Measurements from ENCODE around the gene CLBA1. TPM values are rescaled to one million over a fixed set of nuclear protein-coding genes. Genes with fewer than 3 reads are reported as not detected.
"Not testable (repeated sequence)": the region's sequence is repeated elsewhere in the genome, so short reads cannot be mapped to it uniquely, and the experiment has no call there.

CLBA1 gene
- total RNA-seq, 2 experiments from 2014 or later, result 0.47 to 0.67 TPM

DNA sequence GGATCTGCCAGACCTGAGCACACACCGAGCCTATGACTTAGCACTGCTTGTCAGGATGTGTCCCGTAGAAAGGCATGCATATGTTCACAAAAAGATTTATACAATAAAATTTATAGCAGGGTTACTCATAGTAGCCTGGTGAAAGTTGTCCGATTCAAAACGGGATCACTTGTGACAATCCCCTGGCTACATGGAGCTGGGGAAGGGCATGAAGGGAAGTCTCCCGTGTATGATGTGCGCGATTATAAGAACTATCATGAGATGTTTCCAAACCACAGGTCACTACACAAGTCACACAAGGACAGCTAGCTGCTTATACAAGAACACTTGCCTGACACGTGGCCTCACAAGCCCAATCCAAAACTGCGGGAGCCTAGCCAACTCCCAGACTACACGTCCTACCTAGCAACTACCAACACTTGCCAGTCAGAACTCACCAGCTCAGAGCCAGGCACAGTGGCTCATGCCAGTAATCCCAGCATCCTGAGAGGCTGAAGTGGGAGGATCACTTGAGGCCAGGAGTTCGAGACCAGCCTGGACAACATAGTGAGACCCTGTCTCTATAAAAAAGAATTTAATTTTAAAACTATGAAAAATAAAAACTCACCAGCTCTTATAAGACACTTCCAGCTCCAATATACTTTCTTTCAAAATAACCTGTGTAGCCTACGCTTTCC, 42.8 kb downstream of the CLBA1 start:
- ATAC-seq (no peak), DNase-seq (no peak)
- TF ChIP-seq, protein P1, sequence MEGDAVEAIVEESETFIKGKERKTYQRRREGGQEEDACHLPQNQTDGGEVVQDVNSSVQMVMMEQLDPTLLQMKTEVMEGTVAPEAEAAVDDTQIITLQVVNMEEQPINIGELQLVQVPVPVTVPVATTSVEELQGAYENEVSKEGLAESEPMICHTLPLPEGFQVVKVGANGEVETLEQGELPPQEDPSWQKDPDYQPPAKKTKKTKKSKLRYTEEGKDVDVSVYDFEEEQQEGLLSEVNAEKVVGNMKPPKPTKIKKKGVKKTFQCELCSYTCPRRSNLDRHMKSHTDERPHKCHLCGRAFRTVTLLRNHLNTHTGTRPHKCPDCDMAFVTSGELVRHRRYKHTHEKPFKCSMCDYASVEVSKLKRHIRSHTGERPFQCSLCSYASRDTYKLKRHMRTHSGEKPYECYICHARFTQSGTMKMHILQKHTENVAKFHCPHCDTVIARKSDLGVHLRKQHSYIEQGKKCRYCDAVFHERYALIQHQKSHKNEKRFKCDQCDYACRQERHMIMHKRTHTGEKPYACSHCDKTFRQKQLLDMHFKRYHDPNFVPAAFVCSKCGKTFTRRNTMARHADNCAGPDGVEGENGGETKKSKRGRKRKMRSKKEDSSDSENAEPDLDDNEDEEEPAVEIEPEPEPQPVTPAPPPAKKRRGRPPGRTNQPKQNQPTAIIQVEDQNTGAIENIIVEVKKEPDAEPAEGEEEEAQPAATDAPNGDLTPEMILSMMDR (IDR thresholded peaks at IDR 0.05), result no peak
- Mint-ChIP-seq H3K27ac (no peak overlapping the region), H3K27me3 (no peaks in the 10 kb centered on the region), H3K4me1 (ENCODE audit: low read depth) (peaks cover 37% of the 10 kb centered on the region), H3K36me3 (ENCODE audit: low read depth) (no peaks in the 10 kb centered on the region), H3K9me3 (no peaks in the 10 kb centered on the region), H3K4me3 (no peak overlapping the region)
- POLR2A ChIA-PET, result interaction anchor here (0.8 to 1.6 kb wide), 2 partner anchors 9 kb away, joined by 3 to 4 read pairs; no protein-coding TSS in a partner anchor
- intact Hi-C loops (cut with micrococcal nuclease), result no loop called here
- CTCF ChIA-PET, result interaction anchor here (1.2 to 6.0 kb wide), 5 partner anchors 10 to 58 kb away, joined by 3 to 51 read pairs (median 4); no protein-coding TSS in a partner anchor

DNA sequence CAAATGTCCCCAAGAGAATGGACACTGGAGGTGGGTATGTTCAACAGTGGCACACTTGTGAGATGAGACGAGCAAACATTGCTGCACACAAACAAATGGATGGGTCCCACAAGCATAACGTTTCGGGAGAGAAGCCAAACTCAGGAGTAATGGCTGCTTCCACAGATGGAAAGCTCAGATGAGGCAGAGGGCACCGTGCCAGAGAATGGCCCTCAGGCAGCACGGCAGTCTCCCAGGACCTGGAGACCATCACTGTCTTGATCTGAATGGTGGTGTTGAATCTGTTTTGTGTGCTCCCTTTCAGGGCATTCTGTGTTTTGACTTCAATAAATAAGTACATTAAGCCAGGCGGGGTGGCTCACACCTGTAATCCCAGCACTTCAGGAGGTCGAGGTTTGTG, 43.8 kb downstream of the CLBA1 start:
- intact Hi-C loops (cut with micrococcal nuclease), result no loop called here
- ATAC-seq, result no peak
- Mint-ChIP-seq H3K27ac (no peak overlapping the region), H3K4me1 (ENCODE audit: low read depth) (peaks cover 34% of the 10 kb centered on the region), H3K4me3 (no peak overlapping the region), H3K36me3 (ENCODE audit: low read depth) (no peaks in the 10 kb centered on the region), H3K9me3 (peaks cover 2% of the 10 kb centered on the region), H3K27me3 (peaks cover 3% of the 10 kb centered on the region)
- no peak for DNase-seq
- TF ChIP-seq, protein P1 (IDR thresholded peaks at IDR 0.05), result no peak
- CTCF ChIA-PET, result interaction anchor here (1.5 to 6.0 kb wide), 3 partner anchors 13 to 57 kb away, joined by 4 to 51 read pairs (median 4); no protein-coding TSS in a partner anchor
- POLR2A ChIA-PET, result interaction anchor here (0.7 to 1.6 kb wide), 3 partner anchors 10 to 1135 kb away, joined by 3 to 4 read pairs (median 3); no protein-coding TSS in a partner anchor

DNA sequence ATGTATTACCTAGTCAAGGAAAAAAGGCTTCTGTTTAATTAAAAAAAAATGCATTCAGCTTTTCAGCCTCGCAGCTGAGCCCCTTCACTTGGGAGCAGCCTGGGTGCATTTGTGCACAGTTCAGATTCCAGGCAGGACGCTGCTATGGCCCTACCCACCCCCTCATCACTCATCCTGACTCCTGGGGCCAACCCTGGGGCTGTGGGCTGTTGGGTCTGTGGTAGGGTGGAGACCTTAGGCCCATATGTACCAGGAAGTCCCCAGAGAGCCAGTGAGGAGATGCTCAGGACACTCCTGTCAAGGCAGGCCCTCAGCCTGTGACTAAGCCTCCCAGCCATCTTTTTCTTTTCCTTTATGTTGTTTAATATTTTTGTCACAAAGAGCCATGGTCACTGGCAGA, 44.6 kb downstream of the CLBA1 start:
- ATAC-seq, result no peak
- CTCF ChIA-PET, result interaction anchor here (8.0 kb wide), 1 partner anchor 15 kb away, joined by 58 read pairs; no protein-coding TSS in a partner anchor
- H3K27me3 Mint-ChIP-seq, result peaks cover 3% of the 10 kb centered on the region
- DNase-seq, result no peak
- H3K27ac Mint-ChIP-seq, result no peak overlapping the region
- TF ChIP-seq, protein P1 (IDR thresholded peaks at IDR 0.05), result no peak
- no peaks in the 10 kb centered on the region for H3K36me3 Mint-ChIP-seq (ENCODE audit: low read depth)
- POLR2A ChIA-PET, result interaction anchor here (0.6 to 1.6 kb wide), 3 partner anchors 12 to 147 kb away, joined by 3 to 4 read pairs (median 3); no protein-coding TSS in a partner anchor
- peaks cover 29% of the 10 kb centered on the region for H3K4me1 Mint-ChIP-seq (ENCODE audit: low read depth)
- intact Hi-C loops (cut with micrococcal nuclease), result no loop called here
- peaks cover 2% of the 10 kb centered on the region for H3K9me3 Mint-ChIP-seq
- no peak overlapping the region for H3K4me3 Mint-ChIP-seq

DNA sequence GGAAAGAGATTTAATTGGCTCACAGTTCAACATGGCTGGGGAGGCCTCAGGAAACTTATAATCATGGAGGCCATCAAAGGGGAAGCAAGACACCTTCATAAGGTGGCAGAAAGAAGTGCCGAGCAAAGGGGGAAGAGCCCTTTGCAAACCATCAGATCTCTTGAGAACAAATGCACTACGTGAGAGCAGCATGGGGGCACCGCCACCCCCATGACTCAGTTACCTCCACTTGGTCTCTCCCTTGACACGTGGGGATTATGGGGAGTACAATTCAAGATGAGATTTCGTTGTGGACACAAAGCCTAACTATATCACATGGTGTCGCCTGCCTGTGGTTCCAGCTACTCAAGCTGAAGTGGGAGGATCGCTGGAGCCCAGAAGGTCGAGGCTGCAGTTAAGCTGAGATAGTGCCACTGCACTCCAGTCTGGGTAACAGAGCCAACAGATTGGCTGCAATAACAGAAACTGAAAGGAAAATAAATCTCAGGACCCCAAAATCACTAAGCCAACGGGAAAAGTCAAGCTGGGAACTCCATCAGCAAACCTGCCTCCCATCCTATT, 45.3 kb downstream of the CLBA1 start:
- H3K4me1 Mint-ChIP-seq (ENCODE audit: low read depth), result peaks cover 22% of the 10 kb centered on the region
- intact Hi-C loops (cut with micrococcal nuclease), result no loop called here
- peaks cover 3% of the 10 kb centered on the region for H3K27me3 Mint-ChIP-seq
- ChIA-PET CTCF (interaction anchor here (8.0 kb wide), 1 partner anchor 14 kb away, joined by 58 read pairs; no protein-coding TSS in a partner anchor), POLR2A (interaction anchor here (0.6 to 1.6 kb wide), 2 partner anchors 12 to 147 kb away, joined by 3 to 4 read pairs; no protein-coding TSS in a partner anchor)
- ATAC-seq, result no peak
- DNase-seq, result no peak
- no peaks in the 10 kb centered on the region for H3K36me3 Mint-ChIP-seq (ENCODE audit: low read depth)
- no peak overlapping the region for H3K4me3 Mint-ChIP-seq
- H3K27ac Mint-ChIP-seq, result no peak overlapping the region
- TF ChIP-seq, protein P1 (IDR thresholded peaks at IDR 0.05), result no peak
- H3K9me3 Mint-ChIP-seq, result peaks cover 2% of the 10 kb centered on the region

DNA sequence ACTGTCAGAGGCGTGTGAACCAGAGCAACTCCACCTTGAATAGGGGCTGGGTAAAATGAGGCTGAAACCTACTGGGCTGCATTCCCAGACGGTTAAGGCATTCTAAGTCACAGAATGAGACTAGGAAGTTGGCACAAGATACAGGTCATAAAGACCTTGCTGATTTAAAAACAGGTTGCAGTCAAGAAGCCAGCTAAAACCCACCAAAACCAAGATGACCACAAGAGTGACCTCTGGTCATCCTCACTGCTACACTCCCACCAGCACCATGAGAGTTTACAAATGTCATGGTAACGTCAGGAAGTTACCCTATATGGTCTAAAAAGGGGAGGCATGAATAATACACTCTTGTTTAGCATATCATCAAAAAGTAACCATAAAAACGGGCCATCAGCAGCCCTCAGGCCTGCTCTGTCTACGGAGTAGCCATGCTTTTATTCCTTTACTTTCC, 46.9 kb downstream of the CLBA1 start:
- H3K9me3 Mint-ChIP-seq; intact Hi-C loops (cut with micrococcal nuclease); H3K4me3 Mint-ChIP-seq; H3K36me3 Mint-ChIP-seq (ENCODE audit: low read depth); H3K27ac Mint-ChIP-seq; POLR2A ChIA-PET; DNase-seq; ATAC-seq; H3K27me3 Mint-ChIP-seq: not testable (repeated sequence)
- peaks cover 12% of the 10 kb centered on the region for H3K4me1 Mint-ChIP-seq (ENCODE audit: low read depth)
- CTCF ChIA-PET, result interaction anchor here (8.0 kb wide), 1 partner anchor 13 kb away, joined by 58 read pairs; no protein-coding TSS in a partner anchor

DNA sequence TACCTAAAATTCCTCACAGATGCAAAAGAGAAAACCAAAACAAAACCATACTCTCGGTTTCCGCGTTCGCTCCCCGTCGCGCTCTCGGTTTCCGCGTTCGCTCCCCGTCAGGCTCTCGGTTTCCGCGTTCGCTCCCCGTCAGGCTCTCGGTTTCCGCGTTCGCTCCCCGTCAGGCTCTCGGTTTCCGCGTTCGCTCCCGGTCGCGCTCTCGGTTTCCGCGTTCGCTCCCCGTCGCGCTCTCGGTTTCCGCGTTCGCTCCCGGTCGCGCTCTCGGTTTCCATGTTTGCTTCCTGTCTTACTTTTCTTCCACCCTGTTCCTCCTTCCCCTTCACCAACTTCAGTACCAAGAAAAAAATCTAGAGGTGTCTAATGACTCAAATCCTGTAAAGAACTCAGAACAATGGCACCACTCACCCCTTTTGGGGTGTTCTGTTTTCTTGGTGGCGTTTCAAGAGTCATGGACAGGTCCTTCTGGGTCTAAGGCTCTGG, 47.9 kb downstream of the CLBA1 start:
- H3K36me3 Mint-ChIP-seq (ENCODE audit: low read depth); POLR2A ChIA-PET; H3K9me3 Mint-ChIP-seq; intact Hi-C loops (cut with micrococcal nuclease); DNase-seq; ATAC-seq; H3K27me3 Mint-ChIP-seq: not testable (repeated sequence)
- H3K4me1 Mint-ChIP-seq (ENCODE audit: low read depth), result peaks cover 12% of the 10 kb centered on the region
- CTCF ChIA-PET, result interaction anchor here (8.0 kb wide), 1 partner anchor 12 kb away, joined by 58 read pairs; no protein-coding TSS in a partner anchor
- H3K27ac Mint-ChIP-seq, result peak overlapping the region; percentile 26
- H3K4me3 Mint-ChIP-seq, result peak overlapping the region; percentile 62

Measured in activated CD8-positive, alpha-beta T cell treated with anti-CD3 and anti-CD28 coated beads for 36 hours (primary cell).